Ishikawa (cell line): ENCODE data around the gene KCNQ1.

Source experiments
- CEBPB ChIP-seq: IDR thresholded peaks from 2 replicates; pipeline ENCODE4 v1.6.1; 2012
- CREB1 ChIP-seq: IDR thresholded peaks from 2 replicates; pipeline ENCODE4 v1.6.1; 2012; ENCODE audit warnings: low read depth
- EGR1 ChIP-seq: IDR thresholded peaks from 2 replicates; pipeline ENCODE4 v1.6.1; 2012
- EP300 ChIP-seq: IDR thresholded peaks from 2 replicates; pipeline ENCODE4 v1.6.1; 2012; ENCODE audit warnings: borderline replicate concordance
- FOXM1 ChIP-seq: IDR thresholded peaks from 2 replicates; pipeline ENCODE4 v1.6.1; 2012; ENCODE audit warnings: low read depth, borderline replicate concordance
- MAX ChIP-seq: IDR thresholded peaks from 2 replicates; pipeline ENCODE4 v1.6.1; 2012
- NFIC ChIP-seq: IDR thresholded peaks from 2 replicates; pipeline ENCODE4 v1.6.1; 2012
- RAD21 ChIP-seq: IDR thresholded peaks from 2 replicates; pipeline ENCODE4 v1.6.1; 2012; ENCODE audit warnings: low read depth
- REST ChIP-seq: IDR thresholded peaks from 2 replicates; pipeline ENCODE4 v1.6.1; 2012; ENCODE audit warnings: low read depth, mild to moderate bottlenecking
- TAF1 ChIP-seq: IDR thresholded peaks from 2 replicates; pipeline ENCODE4 v1.6.1; 2012; ENCODE audit warnings: low read depth, mild to moderate bottlenecking
- TCF12 ChIP-seq: IDR thresholded peaks from 2 replicates; pipeline ENCODE4 v1.6.1; 2012; ENCODE audit warnings: low read depth
- TEAD4 ChIP-seq: IDR thresholded peaks from 2 replicates; pipeline ENCODE4 v1.6.1; 2012
- YY1 ChIP-seq: IDR thresholded peaks from 2 replicates; pipeline ENCODE4 v1.6.1; 2012; ENCODE audit warnings: low read depth
- ZBTB7A ChIP-seq: IDR thresholded peaks from 2 replicates; pipeline ENCODE4 v1.6.1; 2012; ENCODE audit warnings: low read depth
- TF ChIP-seq, protein P1 (sequence below): IDR thresholded peaks from 2 replicates; pipeline ENCODE4 v1.6.1; 2012

Gene KCNQ1

GRCh38 chr11:2818503-2818902, 373.7 kb downstream of the KCNQ1 start:
- TF ChIP-seq MAX = no peak
- no peak for TF ChIP-seq CREB1
- no peak for TF ChIP-seq EGR1
- TF ChIP-seq TAF1 = no peak
- TF ChIP-seq FOXM1 = no peak
- no peak for TF ChIP-seq ZBTB7A
- no peak for TF ChIP-seq NFIC
- TF ChIP-seq EP300 = no peak
- TF ChIP-seq CEBPB = no peak
- TF ChIP-seq TCF12 = no peak
- TF ChIP-seq RAD21 = no peak
- no peak for TF ChIP-seq YY1
- no peak for TF ChIP-seq TEAD4
- TF ChIP-seq, protein P1, sequence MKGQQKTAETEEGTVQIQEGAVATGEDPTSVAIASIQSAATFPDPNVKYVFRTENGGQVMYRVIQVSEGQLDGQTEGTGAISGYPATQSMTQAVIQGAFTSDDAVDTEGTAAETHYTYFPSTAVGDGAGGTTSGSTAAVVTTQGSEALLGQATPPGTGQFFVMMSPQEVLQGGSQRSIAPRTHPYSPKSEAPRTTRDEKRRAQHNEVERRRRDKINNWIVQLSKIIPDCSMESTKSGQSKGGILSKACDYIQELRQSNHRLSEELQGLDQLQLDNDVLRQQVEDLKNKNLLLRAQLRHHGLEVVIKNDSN = no peak
- TF ChIP-seq REST = no peak

DNA sequence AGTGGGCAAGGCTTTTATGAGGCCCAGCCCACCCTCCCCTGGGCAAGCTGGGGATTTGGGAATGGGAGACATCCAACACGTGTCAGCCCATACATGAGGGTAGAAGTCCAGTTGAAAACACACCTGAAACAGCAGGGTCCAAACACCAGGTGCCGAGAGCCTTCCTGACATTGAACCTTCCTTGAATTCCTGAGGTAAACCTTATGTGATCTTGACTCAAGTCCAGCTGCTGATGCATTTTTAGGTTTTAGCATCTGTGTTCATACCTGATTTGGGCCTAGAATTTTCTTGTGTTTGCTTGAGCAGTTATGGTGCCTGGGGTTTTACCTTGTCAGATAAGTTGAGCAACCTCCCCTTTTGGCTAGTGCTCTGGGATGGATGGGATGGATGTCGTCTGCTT, 374.5 kb downstream of the KCNQ1 start:
- TF ChIP-seq RAD21 (no peak), CEBPB (no peak), CREB1 (no peak), FOXM1 (no peak), REST (no peak), NFIC (no peak)
- TF ChIP-seq, protein P1 = no peak

- TF ChIP-seq REST (no peak), NFIC (no peak), CEBPB (no peak), TEAD4 (no peak), FOXM1 (no peak), MAX (no peak), ZBTB7A (no peak), EP300 (no peak), RAD21 (no peak), YY1 (no peak), TCF12 (no peak), TAF1 (no peak), CREB1 (no peak), EGR1 (no peak)
- TF ChIP-seq, protein P1 = no peak
Observed at GRCh38 chr11:2820976-2821375, 376.2 kb downstream of the KCNQ1 start.

DNA sequence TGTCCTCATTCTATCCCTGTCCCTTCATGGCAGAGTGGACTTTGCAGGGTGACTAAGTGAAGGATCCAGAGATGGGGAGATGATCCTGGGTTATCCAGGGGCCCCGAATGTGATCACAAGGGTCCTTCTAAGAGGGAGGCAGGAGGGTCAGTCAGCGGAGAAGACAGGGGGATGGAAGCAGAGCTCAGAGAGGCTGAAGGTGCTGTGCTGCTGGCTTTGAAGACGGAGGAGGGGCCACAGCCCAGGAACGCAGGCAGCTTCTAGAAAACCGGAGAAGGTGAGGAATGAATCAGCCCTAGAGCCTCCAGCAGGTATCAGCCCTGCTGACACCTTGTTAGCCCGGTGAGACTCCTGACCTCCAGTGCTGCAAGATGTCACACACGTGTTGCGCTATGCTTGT, 377.1 kb downstream of the KCNQ1 start:
- no peak for TF ChIP-seq ZBTB7A
